VCaP (cell line): ENCODE results near the gene ERI2.

ENCODE experiments used
- H3K27ac ChIP-seq: fragments of 450-650 bp; 2 replicates; pipeline ENCODE4 v1.5.1; 2017
- CTCF ChIP-seq: fragments of 450-650 bp; conservative IDR thresholded peaks from 2 replicates; pipeline ENCODE4 v1.5.1; 2017; ENCODE audit warnings: mild to moderate bottlenecking, moderate library complexity

Gene ERI2

GRCh38 chr16:20830372-20830771, 24.1 kb upstream of the ERI2 start:
- TF ChIP-seq CTCF = no peak
- H3K27ac ChIP-seq = no peak overlapping the region

GRCh38 chr16:20829536-20829935, 23.3 kb upstream of the ERI2 start:
- no peak for TF ChIP-seq CTCF
- no peak overlapping the region for H3K27ac ChIP-seq

GRCh38 chr16:20826039-20826566, 19.8 kb upstream of the ERI2 start:
- no peak for TF ChIP-seq CTCF
- peak overlapping the region; percentile 29 for H3K27ac ChIP-seq

- peak overlapping the region; percentile 10; the same call in 1 of the 2 replicates for H3K27ac ChIP-seq
- no peak for TF ChIP-seq CTCF
Observed at GRCh38 chr16:20822521-20823325, 16.5 kb upstream of the ERI2 start.

GRCh38 chr16:20821682-20822081, 15.4 kb upstream of the ERI2 start:
- no peak for TF ChIP-seq CTCF

GRCh38 chr16:20818929-20819585, 12.8 kb upstream of the ERI2 start:
- no peak for TF ChIP-seq CTCF
- no peak overlapping the region for H3K27ac ChIP-seq

More at GRCh38 chr16:20821682-20822081, 15.4 kb upstream of the ERI2 start:
- no peak overlapping the region for H3K27ac ChIP-seq

- peak overlapping the region; percentile 36 for H3K27ac ChIP-seq
Observed at GRCh38 chr16:20814784-20815183, 8.5 kb upstream of the ERI2 start.

More at GRCh38 chr16:20814784-20815183, 8.5 kb upstream of the ERI2 start:
- TF ChIP-seq CTCF = no peak
